Vagina (tissue), 2 donors: ENCODE results near the gene VILL.

Source experiments
- POLR2A ChIP-seq, 2 donors: fragments of 450-650 bp; IDR thresholded peaks; one replicate each; pipeline ENCODE4 v1.6.1; 2017; ENCODE audit warnings: antibody characterized with exemption in 2 of 2, mild to moderate bottlenecking in 2 of 2, moderate library complexity in 2 of 2
- POLR2AphosphoS5 ChIP-seq, 2 donors: sonication (generic); formaldehyde crosslinking; IDR thresholded peaks; one replicate each; pipeline ENCODE4 v1.9.0; 2017; ENCODE audit warnings: antibody characterized with exemption in 2 of 2, mild to moderate bottlenecking in 2 of 2, low read depth in 1 of 2; ENCODE audit not compliant: insufficient read depth in 1 of 2
- TF ChIP-seq, protein P1 (sequence below), 3 experiments: fragments of 450-650 bp in 2 of 3; fragments of 200-600 bp in 1 of 3; sonication (generic) in 1 of 3; IDR thresholded peaks; one replicate each; pipeline ENCODE4 v1.5.1; 2017 to 2019; ENCODE audit warnings: antibody characterized with exemption in 3 of 3, mild to moderate bottlenecking in 2 of 3, moderate library complexity in 2 of 3

- TF ChIP-seq, protein P1, sequence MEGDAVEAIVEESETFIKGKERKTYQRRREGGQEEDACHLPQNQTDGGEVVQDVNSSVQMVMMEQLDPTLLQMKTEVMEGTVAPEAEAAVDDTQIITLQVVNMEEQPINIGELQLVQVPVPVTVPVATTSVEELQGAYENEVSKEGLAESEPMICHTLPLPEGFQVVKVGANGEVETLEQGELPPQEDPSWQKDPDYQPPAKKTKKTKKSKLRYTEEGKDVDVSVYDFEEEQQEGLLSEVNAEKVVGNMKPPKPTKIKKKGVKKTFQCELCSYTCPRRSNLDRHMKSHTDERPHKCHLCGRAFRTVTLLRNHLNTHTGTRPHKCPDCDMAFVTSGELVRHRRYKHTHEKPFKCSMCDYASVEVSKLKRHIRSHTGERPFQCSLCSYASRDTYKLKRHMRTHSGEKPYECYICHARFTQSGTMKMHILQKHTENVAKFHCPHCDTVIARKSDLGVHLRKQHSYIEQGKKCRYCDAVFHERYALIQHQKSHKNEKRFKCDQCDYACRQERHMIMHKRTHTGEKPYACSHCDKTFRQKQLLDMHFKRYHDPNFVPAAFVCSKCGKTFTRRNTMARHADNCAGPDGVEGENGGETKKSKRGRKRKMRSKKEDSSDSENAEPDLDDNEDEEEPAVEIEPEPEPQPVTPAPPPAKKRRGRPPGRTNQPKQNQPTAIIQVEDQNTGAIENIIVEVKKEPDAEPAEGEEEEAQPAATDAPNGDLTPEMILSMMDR (IDR thresholded peaks at IDR 0.05), result no peak
- TF ChIP-seq POLR2A (IDR thresholded peaks at IDR 0.05) (no peak), POLR2AphosphoS5 (IDR thresholded peaks at IDR 0.05; ENCODE audit: insufficient read depth in 1 of 2, low read depth in 1 of 2) (no peak)
Observed at GRCh38 chr3:38002940-38003339, 12.4 kb downstream of the VILL start.
